ENCODE measurements around the gene MOGAT2. TPM values are rescaled to one million over a fixed set of nuclear protein-coding genes. Genes with fewer than 3 reads are reported as not detected.

MOGAT2 gene
- total and polyA plus RNA-seq, 2 of the 13 experiments (the other 11 are each of a cell fraction or from before 2014, with no cell fraction given), result 27.2 to 27.8 TPM

DNA sequence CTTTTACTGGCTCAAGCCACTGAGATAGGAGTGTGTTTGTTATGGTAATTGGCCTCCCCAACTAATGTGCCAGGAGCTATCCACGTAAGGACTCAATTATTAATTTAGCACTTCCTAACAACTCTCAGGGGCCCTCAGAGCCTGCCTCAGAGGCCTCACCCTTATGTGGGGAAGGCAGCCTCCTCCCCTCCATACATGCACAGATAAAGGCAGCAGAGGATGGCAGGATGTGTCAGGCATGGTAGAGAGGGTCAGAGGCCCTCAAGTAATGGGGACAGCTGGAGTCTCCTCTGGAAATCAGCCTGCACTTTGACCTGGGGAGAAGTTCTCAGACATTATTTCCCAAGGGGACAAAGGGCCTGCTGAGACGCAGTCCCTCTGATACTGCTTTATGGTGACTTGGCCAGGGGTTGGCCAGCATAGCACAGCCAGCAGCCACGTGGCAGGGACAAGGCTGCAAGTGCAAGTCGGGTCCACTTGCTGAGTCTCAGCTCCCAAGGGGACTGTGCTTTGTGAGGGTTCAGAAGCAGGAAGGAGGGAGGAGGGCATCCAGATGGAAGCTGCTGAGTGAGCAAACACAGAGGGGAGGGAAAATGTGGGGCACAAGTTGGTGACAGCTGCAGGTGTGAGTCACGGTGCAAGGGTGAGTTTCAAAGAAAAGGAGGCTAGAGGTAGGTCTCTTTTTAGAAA is 17.0 kb downstream of the MOGAT2 start (continued):
- TF ChIP-seq ZNF441 (CRISPR knock-in tag; IDR thresholded peaks at IDR 0.05; ENCODE audit: borderline replicate concordance), result 0 out of 2 replicates have a peak, but pooled peaks have one; percentile 22
- TF ChIP-seq RARA (CRISPR knock-in tag; IDR thresholded peaks at IDR 0.05), result peak; percentile 58
- TF ChIP-seq STAT6 (CRISPR knock-in tag; IDR thresholded peaks at IDR 0.05; ENCODE audit: borderline replicate concordance), result no peak
- TF ChIP-seq SNAPC2 (CRISPR knock-in tag; IDR thresholded peaks at IDR 0.05), result no peak
- no peak for TF ChIP-seq ZNF224 (CRISPR knock-in tag; IDR thresholded peaks at IDR 0.05)
- no peak for TF ChIP-seq ZNF256 (CRISPR knock-in tag; conservative IDR thresholded peaks at IDR 0.05)
- no peak for TF ChIP-seq ZFP1 (CRISPR knock-in tag; IDR thresholded peaks at IDR 0.05)
- no peak for TF ChIP-seq ZNF331 (CRISPR knock-in tag; IDR thresholded peaks at IDR 0.05)
- TF ChIP-seq, protein P1, sequence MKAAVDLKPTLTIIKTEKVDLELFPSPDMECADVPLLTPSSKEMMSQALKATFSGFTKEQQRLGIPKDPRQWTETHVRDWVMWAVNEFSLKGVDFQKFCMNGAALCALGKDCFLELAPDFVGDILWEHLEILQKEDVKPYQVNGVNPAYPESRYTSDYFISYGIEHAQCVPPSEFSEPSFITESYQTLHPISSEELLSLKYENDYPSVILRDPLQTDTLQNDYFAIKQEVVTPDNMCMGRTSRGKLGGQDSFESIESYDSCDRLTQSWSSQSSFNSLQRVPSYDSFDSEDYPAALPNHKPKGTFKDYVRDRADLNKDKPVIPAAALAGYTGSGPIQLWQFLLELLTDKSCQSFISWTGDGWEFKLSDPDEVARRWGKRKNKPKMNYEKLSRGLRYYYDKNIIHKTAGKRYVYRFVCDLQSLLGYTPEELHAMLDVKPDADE (CRISPR knock-in tag; IDR thresholded peaks at IDR 0.05), result no peak
- TF ChIP-seq FOXP1 (IDR thresholded peaks at IDR 0.05), result no peak
- TF ChIP-seq FOXP1 (CRISPR knock-in tag; IDR thresholded peaks at IDR 0.05), result no peak; the same call in 1 of the 2 replicates
- TF ChIP-seq BORCS8-MEF2B (CRISPR knock-in tag; IDR thresholded peaks at IDR 0.05), result no peak
- TF ChIP-seq HDAC2 (CRISPR knock-in tag; IDR thresholded peaks at IDR 0.05), result 0 out of 2 replicates have a peak, but pooled peaks have one; percentile 14
- TF ChIP-seq, protein P2, sequence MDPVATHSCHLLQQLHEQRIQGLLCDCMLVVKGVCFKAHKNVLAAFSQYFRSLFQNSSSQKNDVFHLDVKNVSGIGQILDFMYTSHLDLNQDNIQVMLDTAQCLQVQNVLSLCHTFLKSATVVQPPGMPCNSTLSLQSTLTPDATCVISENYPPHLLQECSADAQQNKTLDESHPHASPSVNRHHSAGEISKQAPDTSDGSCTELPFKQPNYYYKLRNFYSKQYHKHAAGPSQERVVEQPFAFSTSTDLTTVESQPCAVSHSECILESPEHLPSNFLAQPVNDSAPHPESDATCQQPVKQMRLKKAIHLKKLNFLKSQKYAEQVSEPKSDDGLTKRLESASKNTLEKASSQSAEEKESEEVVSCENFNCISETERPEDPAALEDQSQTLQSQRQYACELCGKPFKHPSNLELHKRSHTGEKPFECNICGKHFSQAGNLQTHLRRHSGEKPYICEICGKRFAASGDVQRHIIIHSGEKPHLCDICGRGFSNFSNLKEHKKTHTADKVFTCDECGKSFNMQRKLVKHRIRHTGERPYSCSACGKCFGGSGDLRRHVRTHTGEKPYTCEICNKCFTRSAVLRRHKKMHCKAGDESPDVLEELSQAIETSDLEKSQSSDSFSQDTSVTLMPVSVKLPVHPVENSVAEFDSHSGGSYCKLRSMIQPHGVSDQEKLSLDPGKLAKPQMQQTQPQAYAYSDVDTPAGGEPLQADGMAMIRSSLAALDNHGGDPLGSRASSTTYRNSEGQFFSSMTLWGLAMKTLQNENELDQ (CRISPR knock-in tag; IDR thresholded peaks at IDR 0.05; ENCODE audit: borderline replicate concordance), result no peak
- no peak for TF ChIP-seq E2F5 (CRISPR knock-in tag; conservative IDR thresholded peaks at IDR 0.05)
- TF ChIP-seq, protein P3, sequence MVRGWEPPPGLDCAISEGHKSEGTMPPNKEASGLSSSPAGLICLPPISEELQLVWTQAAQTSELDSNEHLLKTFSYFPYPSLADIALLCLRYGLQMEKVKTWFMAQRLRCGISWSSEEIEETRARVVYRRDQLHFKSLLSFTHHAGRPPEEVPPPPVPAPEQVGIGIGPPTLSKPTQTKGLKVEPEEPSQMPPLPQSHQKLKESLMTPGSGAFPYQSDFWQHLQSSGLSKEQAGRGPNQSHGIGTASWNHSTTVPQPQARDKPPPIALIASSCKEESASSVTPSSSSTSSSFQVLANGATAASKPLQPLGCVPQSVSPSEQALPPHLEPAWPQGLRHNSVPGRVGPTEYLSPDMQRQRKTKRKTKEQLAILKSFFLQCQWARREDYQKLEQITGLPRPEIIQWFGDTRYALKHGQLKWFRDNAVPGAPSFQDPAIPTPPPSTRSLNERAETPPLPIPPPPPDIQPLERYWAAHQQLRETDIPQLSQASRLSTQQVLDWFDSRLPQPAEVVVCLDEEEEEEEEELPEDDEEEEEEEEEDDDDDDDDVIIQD (CRISPR knock-in tag; IDR thresholded peaks at IDR 0.05; ENCODE audit: low read depth), result 0 out of 2 replicates have a peak, but pooled peaks have one; percentile 35
- TF ChIP-seq SCMH1 (CRISPR knock-in tag; IDR thresholded peaks at IDR 0.05; ENCODE audit: borderline replicate concordance), result no peak
- no peak for TF ChIP-seq SRSF1 (optimal IDR thresholded peaks at IDR 0.05; ENCODE audit: low read depth, low read length)
- no peak for TF ChIP-seq ZNF672 (CRISPR knock-in tag; IDR thresholded peaks at IDR 0.05)
- no peak for TF ChIP-seq ZBTB3 (CRISPR knock-in tag; IDR thresholded peaks at IDR 0.05; ENCODE audit: borderline replicate concordance, low read depth)
- TF ChIP-seq RXRA (CRISPR knock-in tag; IDR thresholded peaks at IDR 0.05), result 0 out of 2 replicates have a peak, but pooled peaks have one; percentile 21
- TF ChIP-seq ZNF780A (CRISPR knock-in tag; IDR thresholded peaks at IDR 0.05), result no peak
- TF ChIP-seq TBX2 (CRISPR knock-in tag; IDR thresholded peaks at IDR 0.05; ENCODE audit: borderline replicate concordance), result no peak
